ENCODE results near the gene RGMA.
"Not testable (repeated sequence)": the region's sequence is repeated elsewhere in the genome, so short reads cannot be mapped to it uniquely, and the experiment has no call there.

Gene RGMA

GRCh38 chr15:93046120-93046519 is 42.9 kb downstream of the RGMA start:
- no peak for DNase-seq

- DNase-seq, result no peak
Observed at GRCh38 chr15:93045191-93045785, 43.7 kb downstream of the RGMA start.

- DNase-seq, result no peak
Observed at GRCh38 chr15:93044301-93045190, 44.5 kb downstream of the RGMA start.

- no peak for DNase-seq
Observed at GRCh38 chr15:93043621-93044300, 45.2 kb downstream of the RGMA start.

GRCh38 chr15:93042691-93043378 is 46.2 kb downstream of the RGMA start:
- no peak for DNase-seq

- no peak for DNase-seq
Observed at GRCh38 chr15:93042211-93042610, 46.8 kb downstream of the RGMA start.

GRCh38 chr15:93041159-93041547 is 47.9 kb downstream of the RGMA start:
- no peak for DNase-seq

- DNase-seq, result no peak
Observed at GRCh38 chr15:93040288-93041158, 48.5 kb downstream of the RGMA start.

- DNase-seq, result not testable (repeated sequence)
Observed at GRCh38 chr15:93039562-93040287, 49.3 kb downstream of the RGMA start.

GRCh38 chr15:93037820-93038705 is 50.9 kb downstream of the RGMA start:
- no peak for DNase-seq

- no peak for DNase-seq
Observed at GRCh38 chr15:93036951-93037819, 51.8 kb downstream of the RGMA start.

GRCh38 chr15:93035953-93036810 is 52.8 kb downstream of the RGMA start:
- DNase-seq, result no peak

GRCh38 chr15:93035092-93035915 is 53.7 kb downstream of the RGMA start:
- DNase-seq, result no peak

- no peak for DNase-seq
Observed at GRCh38 chr15:93034512-93034911, 54.5 kb downstream of the RGMA start.

GRCh38 chr15:93033434-93034045 is 55.5 kb downstream of the RGMA start:
- DNase-seq, result no peak

- not testable (repeated sequence) for DNase-seq
Observed at GRCh38 chr15:93032515-93033206, 56.4 kb downstream of the RGMA start.
